Gastrocnemius medialis (tissue), 4 donors: ENCODE results near the gene FNDC11. TPM values are rescaled to one million over a fixed set of nuclear protein-coding genes. Genes with fewer than 3 reads are reported as not detected.

Experiments used
- ATAC-seq, 2 donors: fragments of 150-250 bp; one replicate each; pipeline ENCODE4 v1.9.1; 2016
- DNase-seq, 2 donors: peaks; one replicate each; pipeline ENCODE4 v3.0.0-alpha.2; 2019
- H3K27ac ChIP-seq, 4 donors: fragments of 200-600 bp; sonication (generic); 1 replicate in 1 of 4; 2 replicates in 3 of 4; pipeline ENCODE4 v1.5.1; 2016 to 2018; ENCODE audit warnings: mild to moderate bottlenecking in 2 of 4, moderate library complexity in 1 of 4
- H3K27me3 ChIP-seq, 3 donors: fragments of 200-600 bp; sonication (generic) in 2 of 3; 1 replicate in 1 of 3; 2 replicates in 2 of 3; pipeline versions ENCODE4 v1.5.1 to v1.6.0; 2016 to 2019; ENCODE audit warnings: mild to moderate bottlenecking in 1 of 3, moderate library complexity in 1 of 3
- H3K36me3 ChIP-seq, 2 donors: fragments of 200-600 bp; sonication (generic) in 1 of 2; one replicate each; pipeline ENCODE4 v1.5.1; 2017 to 2018
- H3K4me1 ChIP-seq, 2 donors: fragments of 200-600 bp; sonication (generic) in 1 of 2; one replicate each; pipeline ENCODE4 v1.5.1; 2016 to 2017; ENCODE audit warnings: mild to moderate bottlenecking in 2 of 2
- H3K4me3 ChIP-seq, 4 donors: fragments of 200-600 bp; sonication (generic) in 3 of 4; 1 replicate in 1 of 4; 2 replicates in 3 of 4; pipeline ENCODE4 v1.5.1; 2016 to 2019; ENCODE audit warnings: mild to moderate bottlenecking in 2 of 4
- H3K9me3 ChIP-seq, 3 donors: fragments of 200-600 bp; sonication (generic) in 2 of 3; 1 replicate in 1 of 3; 2 replicates in 2 of 3; pipeline ENCODE4 v1.5.1; 2016 to 2019
- CTCF ChIP-seq, 5 experiments: fragments of 450-650 bp in 3 of 5; fragments of 200-600 bp in 2 of 5; sonication (generic) in 2 of 5; IDR thresholded peaks in 4 of 5; conservative IDR thresholded peaks in 1 of 5; 1 replicate in 4 of 5; 2 replicates in 1 of 5; pipeline ENCODE4 v1.5.1; 2016 to 2019; ENCODE audit warnings: antibody characterized with exemption in 5 of 5, mild to moderate bottlenecking in 3 of 5, moderate library complexity in 3 of 5
- POLR2A ChIP-seq, 2 donors: fragments of 450-650 bp; IDR thresholded peaks; one replicate each; pipeline ENCODE4 v1.6.1; 2017; ENCODE audit warnings: antibody characterized with exemption in 2 of 2, mild to moderate bottlenecking in 2 of 2, moderate library complexity in 2 of 2
- in situ Hi-C, 4 donors: fragments of 200-750 bp; cut with MboI; loops; one replicate each; pipeline versions ENCODE4 v1.15.0 to v1.8.0; 2017; ENCODE audit warnings: low sequenced_read_pairs in 4 of 4
- intact Hi-C: fragments of 100-400 bp; cut with DNase I; formaldehyde crosslinking; loops from one replicate; pipeline ENCODE4 v1.15.1; 2023; ENCODE audit warnings: low total_unique reads
- total RNA-seq, 4 donors: library from RNA; depleted of rRNA; stranded (reverse); fragments of >200 nt; gene quantifications; one replicate each; pipeline versions ENCODE4 v1.1.0 to v1.2.3, GENCODE V29; 2016

The FNDC11 gene
- total RNA-seq, 4 donors from 2014 or later: 0.13 TPM; not detected in 3

GRCh38 chr20:63549679-63550282, 4.2 kb upstream of the FNDC11 start:
- Histone ChIP-seq H3K9me3 (no peaks in the 10 kb centered on the region), H3K4me1 (no peaks in the 10 kb centered on the region), H3K36me3 (no peaks in the 10 kb centered on the region), H3K4me3 (no peak overlapping the region), H3K27ac (no peak overlapping the region), H3K27me3 (peaks cover 39 to 55% (median 44%) of the 10 kb centered on the region in 3 donors)
- intact Hi-C loops: no loop called here
- TF ChIP-seq CTCF (IDR thresholded peaks at IDR 0.05 in 4 of 5, conservative IDR thresholded peaks at IDR 0.05 in 1 of 5) (no peak), POLR2A (IDR thresholded peaks at IDR 0.05) (no peak)
- no peak for ATAC-seq
- no peak for DNase-seq
- in situ Hi-C loops: loop anchor here in 1 of 4 donors (25.0 kb wide), 1 partner anchor 88 kb away; the partner anchor contains the start of gene GMEB2

GRCh38 chr20:63551068-63551467, 2.9 kb upstream of the FNDC11 start:
- DNase-seq: no peak
- no peak overlapping the region for H3K27ac ChIP-seq
- in situ Hi-C loops: no loop called here

GRCh38 chr20:63552481-63553249, 1.3 kb upstream of the FNDC11 start:
- Histone ChIP-seq H3K4me1 (no peaks in the 10 kb centered on the region), H3K36me3 (no peaks in the 10 kb centered on the region), H3K9me3 (no peaks in the 10 kb centered on the region), H3K4me3 (no peak overlapping the region), H3K27ac (no peak overlapping the region), H3K27me3 (peaks cover 30 to 42% (median 34%) of the 10 kb centered on the region in 3 donors)
- no peak for DNase-seq
- TF ChIP-seq CTCF (IDR thresholded peaks at IDR 0.05 in 4 of 5, conservative IDR thresholded peaks at IDR 0.05 in 1 of 5): no peak
- no peak for TF ChIP-seq POLR2A (IDR thresholded peaks at IDR 0.05)
- no peak for ATAC-seq
- intact Hi-C loops: no loop called here
- in situ Hi-C loops: no loop called here

More at GRCh38 chr20:63551068-63551467, 2.9 kb upstream of the FNDC11 start:
- ATAC-seq: no peak
- no peaks in the 10 kb centered on the region for H3K36me3 ChIP-seq
- H3K4me1 ChIP-seq: no peaks in the 10 kb centered on the region
- TF ChIP-seq POLR2A (IDR thresholded peaks at IDR 0.05) (no peak), CTCF (IDR thresholded peaks at IDR 0.05 in 4 of 5, conservative IDR thresholded peaks at IDR 0.05 in 1 of 5) (no peak)
- H3K4me3 ChIP-seq: no peak overlapping the region
- H3K27me3 ChIP-seq: peaks cover 39 to 55% (median 44%) of the 10 kb centered on the region in 3 donors
- H3K9me3 ChIP-seq: no peaks in the 10 kb centered on the region
- intact Hi-C loops: no loop called here

GRCh38 chr20:63553251-63553932, 567 bp upstream of the FNDC11 start:
- in situ Hi-C loops (no loop called here), intact Hi-C loops (no loop called here)
- Histone ChIP-seq H3K4me1 (no peaks in the 10 kb centered on the region), H3K4me3 (peak overlapping the region; percentile 50 to 65 (median 56)), H3K27me3 (peaks cover 23 to 35% (median 27%) of the 10 kb centered on the region in 3 donors), H3K36me3 (no peaks in the 10 kb centered on the region), H3K27ac (peak overlapping the region in 1 of 4 donors; percentile 41), H3K9me3 (no peaks in the 10 kb centered on the region)
- TF ChIP-seq CTCF (IDR thresholded peaks at IDR 0.05 in 4 of 5, conservative IDR thresholded peaks at IDR 0.05 in 1 of 5) (no peak), POLR2A (IDR thresholded peaks at IDR 0.05) (peak in 1 of 2 donors; percentile 22)
- peak; percentile 58 to 66 for DNase-seq
- ATAC-seq: peak; percentile 70 to 71
